NCI-H187 (cell line): ENCODE results near the gene ZC3H8.

Experiments used
- DNase-seq, 2 experiments: peaks; one replicate each; lab custom pipeline; 2025; lab: John Stamatoyannopoulos, UW

The ZC3H8 gene

GRCh38 chr2:112164876-112165275 is 90.0 kb downstream of the ZC3H8 start:
- no peak for DNase-seq

GRCh38 chr2:112163541-112163981 is 91.3 kb downstream of the ZC3H8 start:
- no peak for DNase-seq

- DNase-seq: no peak
Observed at GRCh38 chr2:112162956-112163355, 91.9 kb downstream of the ZC3H8 start.

GRCh38 chr2:112162341-112162740 is 92.5 kb downstream of the ZC3H8 start:
- DNase-seq: no peak
